HG02610 (cell line): ENCODE measurements around the gene ZNF385A.

Experiments used
- ATAC-seq: cut with Tn5 transposase; IDR thresholded peaks from one replicate; pipeline ENCODE4 v1.9.1; 2021; ENCODE audit warnings: mild to moderate bottlenecking, moderate library complexity; ENCODE audit not compliant: unreplicated experiment

Gene ZNF385A

DNA sequence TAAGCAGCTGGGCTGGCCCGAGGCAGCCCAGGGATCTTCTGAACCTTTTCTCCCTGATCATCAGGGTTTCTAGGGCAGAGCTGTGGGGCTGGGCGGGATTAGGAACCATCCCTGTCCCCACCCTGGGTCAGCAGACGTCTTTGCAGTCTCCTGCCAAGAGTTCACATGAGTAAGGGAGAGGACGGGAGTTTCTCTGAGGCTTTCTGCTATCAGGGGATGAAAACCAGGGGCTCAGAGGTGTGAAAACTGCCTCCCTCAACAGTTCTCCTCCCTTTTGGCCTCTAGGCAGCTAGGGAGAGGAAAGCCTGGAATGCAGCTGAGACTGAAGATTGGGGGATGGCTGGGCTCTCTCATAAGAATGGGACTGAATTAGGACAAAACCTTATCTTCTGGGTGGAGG lies 7.9 kb downstream of the ZNF385A start:
- ATAC-seq, result no peak

DNA sequence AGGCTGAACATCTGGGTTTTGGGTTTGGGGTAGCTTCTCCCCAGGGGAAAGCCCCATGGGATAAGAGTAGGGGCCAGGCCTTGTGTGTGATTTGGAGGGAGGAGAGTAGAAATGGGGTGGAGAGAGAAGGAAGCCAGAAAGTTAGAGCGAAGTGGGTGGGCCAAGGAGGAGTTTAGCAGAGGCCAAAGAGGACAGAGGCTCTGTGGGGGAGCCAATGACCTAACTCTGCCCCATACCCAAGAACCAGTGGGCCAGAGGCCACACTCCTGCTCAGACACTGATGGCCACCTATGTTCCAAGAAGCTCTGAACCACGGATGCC lies 9.3 kb downstream of the ZNF385A start:
- ATAC-seq, result no peak

DNA sequence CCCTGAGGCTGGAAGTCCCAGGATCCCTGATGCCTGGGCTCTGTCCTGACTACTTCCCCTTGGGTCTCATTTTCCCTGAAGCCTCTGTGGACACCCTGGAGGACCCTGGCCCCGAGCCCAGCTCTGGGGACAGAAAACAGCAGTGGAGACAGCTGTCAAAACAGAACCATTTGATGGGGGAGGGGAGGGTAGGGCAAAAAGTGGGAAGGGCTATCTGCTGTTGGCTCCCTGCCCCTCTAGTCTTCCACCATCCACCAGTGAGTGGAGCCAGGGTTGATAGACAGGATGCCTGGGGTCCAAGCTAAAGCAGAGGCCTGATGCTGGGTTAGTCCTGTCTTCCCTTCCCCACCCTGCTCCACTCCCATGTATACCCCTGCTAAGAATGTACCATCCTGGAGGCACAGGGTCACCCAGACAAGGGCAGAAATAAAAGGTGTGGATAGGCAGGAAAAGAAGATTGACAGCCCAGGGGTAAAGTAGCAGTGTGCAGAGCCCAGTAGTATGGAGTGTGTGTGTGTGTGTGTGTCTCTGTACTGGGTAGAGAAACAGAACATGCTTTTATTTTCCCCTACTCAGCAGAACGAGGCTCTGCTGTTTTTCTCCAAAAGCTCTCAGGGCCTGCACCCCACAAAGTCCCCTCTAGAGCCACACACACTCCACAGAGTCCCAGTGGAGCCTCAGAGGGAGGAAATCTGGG lies 9.8 kb downstream of the ZNF385A start:
- no peak for ATAC-seq

DNA sequence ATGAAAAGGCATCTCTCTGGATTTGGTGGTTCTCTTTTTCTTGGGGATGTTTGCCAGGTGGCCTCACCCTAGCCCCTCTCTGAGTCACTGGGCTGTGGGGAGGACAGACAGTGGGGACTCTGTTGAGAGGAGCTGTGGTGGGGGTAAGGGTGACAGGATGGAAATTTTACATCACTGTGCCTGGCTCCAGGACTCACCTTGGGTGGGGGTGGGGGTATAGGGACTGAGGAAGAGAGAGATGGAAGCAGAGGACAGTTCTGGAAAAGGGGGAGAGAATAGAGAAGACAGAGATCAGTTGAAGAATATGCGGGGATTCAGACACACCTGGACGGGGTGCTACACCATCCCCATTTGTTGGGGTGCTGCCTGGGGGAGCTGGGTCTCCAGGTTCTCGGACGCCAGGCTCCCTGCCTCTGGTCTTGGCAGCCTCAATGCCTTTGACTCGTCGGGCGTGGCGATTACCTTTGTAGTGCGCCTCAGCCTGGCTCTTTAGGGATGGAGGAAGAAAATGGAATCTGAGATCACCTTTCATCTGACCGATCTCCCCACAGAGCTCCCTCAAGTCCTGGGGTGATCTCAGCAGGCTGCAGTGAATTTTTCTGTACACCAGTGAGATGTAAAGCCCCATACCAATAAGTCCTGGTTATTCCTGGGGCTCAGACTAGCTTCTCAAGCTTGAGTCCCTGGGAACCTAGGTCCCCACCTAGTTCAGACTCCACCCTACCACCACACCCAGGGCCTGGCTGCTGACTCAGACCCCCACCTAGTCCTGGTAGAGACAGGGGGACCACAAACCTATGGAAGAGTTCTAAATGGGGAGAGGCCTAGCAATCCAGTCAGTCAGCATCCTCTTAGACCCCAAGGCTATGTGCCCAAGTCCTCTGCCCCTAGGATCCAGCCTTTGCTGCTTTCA lies 10.6 kb downstream of the ZNF385A start:
- ATAC-seq, result no peak

DNA sequence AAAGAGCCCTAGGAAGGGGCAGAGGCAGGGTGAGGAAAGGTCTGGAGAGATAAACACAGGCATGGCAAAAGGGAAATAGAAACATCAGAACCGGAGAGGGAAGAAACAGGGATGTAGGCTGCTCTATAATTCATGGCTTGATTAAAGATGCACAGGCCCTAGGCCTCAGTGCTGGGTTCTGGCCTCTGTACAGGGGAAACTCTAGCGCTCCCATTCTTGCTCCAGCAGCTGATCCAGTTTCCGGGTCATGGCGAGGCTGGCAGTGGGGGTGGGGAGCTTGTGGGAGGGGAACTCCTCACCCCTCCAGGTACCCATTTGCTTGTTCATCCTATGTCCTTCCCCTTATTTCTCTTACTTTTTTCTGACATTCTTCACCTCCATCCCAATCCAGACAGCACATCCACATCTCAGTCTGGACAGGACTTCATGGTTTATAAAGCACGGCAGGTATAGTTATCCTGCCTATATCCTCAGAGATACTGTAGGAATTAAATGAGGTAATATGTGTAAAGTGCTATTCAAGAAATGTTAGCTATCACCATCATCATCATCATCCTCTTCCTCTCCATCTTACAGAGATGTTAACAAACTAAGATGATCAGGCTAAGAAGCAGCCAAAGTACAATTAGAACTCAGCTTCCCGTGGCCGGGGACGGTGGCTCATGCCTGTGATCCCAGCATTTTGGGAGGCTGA lies 12.3 kb downstream of the ZNF385A start:
- no peak for ATAC-seq

DNA sequence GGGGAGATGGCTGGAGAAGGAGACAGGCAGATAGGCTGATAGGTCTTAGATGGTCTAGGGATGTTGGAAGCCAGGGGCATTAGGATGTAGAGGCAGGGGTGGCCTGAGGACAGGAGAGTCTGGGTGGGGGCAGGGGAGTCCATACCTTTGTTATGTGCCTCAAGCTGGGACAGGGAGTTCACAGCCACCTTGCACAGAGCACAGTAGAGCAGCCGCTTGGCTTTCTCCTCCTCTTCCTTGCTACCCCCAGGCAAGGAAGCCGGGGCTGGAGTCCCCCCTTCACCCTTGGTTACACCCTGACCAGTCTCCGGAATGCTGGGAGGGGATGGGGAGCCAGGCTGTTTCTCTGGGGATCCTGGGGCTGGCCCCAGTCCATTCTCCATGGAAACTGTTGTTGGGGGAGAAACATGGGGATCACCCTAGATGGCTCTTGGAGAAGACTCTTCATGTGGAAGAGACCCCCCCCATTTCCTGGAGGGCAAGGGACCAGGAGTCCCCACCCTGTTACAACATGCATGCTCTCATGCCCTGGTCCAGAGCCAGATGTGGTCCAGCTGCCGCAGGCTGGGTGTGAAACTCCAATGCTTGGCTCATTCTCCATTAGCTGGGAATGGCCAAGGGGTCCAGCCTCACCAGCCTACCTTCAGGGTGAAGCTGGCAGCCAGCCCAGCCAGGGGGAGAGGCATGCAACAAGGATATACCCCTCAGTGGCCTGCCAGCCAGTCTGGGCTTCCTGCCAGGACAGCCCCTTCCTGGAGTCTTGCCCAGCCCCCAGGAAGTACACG lies 13.0 kb downstream of the ZNF385A start:
- no peak for ATAC-seq

DNA sequence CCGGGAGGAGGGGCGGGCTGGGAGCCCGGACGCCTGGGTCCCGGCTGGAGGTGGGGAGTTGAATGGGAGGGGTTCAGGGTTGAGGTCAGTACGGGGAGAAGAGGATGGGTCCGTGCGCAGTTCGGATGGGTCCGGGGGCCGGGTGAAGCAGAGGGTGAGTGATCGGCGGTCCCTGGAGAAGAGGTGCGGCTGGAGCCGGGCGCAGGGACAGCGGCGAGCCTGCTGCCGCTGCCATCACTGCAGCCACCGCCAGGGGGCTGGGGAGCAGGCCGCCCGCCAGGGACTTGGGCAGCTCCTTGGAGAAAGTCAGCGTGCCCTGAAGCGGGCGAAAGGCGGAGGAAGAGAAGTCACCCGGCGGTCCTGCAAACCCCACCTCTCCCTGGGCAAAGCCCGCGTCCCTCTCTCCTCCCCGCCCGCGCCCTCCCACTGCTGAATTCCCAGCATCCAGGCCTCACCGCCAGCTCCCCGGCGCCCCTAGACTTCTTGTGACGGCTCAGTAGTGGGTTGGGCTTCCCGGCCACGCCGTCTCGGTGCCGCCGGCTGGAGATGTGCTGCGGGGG lies 14.3 kb downstream of the ZNF385A start:
- ATAC-seq, result no peak

DNA sequence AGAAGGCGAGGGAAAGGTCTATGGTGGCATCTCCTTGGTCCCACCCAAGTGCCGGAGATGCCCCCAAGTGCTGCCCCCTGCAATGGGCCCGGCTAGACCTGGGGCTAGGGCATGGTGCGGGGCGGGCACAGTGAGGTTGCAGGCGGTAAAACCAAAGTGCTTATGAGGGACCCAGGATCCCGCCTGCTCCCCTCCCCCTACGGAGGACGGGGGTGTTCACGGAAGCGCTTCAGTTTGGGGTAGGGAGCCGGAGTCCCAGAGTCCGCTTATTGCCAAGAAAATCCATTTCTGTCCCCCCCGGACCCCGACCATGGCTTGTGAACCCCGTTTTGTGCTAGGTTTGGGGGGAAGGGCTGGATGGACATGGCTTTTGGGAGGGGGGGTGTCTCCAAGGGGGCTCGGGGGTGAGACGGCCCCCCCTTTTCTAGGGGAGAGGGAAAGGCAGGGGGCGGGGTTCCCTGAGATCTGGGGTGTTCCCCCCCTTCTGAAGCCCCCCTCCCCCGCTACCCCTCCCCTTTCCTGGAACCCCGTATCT lies 14.9 kb downstream of the ZNF385A start:
- no peak for ATAC-seq

DNA sequence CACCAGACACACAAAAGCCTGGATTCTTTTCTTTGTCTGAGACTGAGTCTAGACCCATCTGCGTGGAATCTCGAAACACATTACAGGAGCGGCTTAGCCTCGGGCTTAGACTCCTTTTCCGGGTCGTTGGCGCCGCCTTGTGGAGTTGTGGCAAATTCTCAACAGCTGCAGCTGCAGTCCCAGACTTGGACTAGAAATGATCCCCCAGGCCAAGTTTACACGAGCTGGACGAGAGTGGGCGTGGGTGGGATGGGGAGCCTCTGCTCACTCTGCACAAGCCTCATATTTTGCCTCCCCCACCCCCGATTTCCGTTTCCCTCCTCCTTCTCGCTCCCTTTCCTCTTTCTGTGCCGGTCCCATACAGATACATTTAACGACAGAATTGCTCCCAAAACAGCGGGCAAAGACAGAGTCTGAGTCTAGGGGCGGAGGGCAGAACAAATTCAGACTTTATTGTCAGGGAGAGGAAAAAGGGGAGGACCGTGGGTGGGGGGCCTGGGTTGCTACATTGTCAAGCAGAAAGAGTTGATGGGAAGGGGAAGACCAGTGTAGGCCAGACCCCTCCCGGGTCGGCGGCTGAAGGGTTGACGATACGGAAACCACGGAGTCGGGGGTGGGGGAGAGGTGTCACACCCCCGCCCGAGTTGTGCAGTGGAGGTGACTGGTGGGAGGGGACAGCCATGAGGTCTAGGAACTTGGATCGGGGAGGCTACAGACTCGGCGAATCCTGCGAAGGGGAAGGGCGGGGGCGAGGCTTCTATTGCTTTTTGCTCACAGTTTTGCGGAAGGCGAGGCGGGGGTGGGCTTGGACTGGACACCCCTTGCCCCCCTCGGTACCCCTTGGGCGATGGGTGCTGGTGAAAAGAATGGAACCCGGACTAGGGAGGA lies 15.6 kb downstream of the ZNF385A start:
- ATAC-seq, result peak; percentile 55

DNA sequence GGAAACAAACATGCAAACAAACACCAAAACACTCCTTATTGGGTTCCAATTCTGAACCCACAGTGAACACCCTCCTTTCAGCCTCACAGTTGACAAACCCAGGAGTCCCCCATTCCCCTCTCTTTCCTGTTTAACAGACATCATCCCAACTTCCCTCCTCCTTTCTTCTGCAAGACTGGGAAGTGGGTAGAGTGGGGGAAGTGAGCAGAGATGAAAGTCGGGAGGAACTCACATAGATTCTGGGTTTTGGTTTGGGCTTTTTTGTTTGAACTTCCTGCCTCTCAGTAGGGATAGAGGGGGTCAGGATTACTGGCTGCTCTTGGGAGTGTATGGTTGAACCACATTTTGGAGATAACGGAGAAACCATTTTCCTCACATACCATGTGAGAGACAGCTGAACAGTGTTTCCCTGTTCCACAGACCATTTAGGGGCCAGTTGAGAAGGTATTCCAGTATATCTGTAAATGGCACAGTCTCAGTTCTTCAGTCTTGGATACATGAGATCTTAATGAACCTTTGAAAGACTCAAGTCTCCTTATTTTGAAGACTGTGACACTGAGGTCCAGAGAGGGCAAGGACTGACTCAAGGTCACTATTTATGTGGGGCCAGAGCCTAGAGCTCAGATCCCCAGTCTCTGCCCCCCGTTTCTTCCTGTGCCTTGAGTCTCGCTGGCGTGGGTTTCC lies 16.4 kb downstream of the ZNF385A start:
- ATAC-seq, result no peak

DNA sequence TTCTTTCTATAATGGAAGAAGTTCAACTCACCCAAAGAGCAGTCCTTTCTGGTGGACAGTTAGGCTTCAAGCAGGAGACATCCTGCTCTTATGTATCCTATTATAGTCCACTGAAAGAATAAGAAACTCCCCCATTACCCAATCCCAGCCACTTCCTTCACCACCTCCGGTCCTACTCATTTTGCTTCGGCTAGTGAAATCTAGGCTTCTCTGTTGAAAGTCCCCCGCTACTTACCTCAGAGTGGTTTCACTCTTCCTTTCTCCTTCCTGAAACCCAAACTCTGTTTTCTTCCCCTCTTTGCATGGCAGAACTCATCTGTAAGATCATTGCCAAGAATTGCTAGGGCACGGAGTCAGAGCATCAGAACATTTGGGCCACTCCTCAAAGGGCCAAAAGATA lies 20.1 kb downstream of the ZNF385A start, which contains the start of gene GPR84:
TSS of gene GPR84 (minus strand) at position 74 of the 400 bp plus-strand sequence. CDS start 635 bp downstream, outside the sequence.
- peak; percentile 69 for ATAC-seq

DNA sequence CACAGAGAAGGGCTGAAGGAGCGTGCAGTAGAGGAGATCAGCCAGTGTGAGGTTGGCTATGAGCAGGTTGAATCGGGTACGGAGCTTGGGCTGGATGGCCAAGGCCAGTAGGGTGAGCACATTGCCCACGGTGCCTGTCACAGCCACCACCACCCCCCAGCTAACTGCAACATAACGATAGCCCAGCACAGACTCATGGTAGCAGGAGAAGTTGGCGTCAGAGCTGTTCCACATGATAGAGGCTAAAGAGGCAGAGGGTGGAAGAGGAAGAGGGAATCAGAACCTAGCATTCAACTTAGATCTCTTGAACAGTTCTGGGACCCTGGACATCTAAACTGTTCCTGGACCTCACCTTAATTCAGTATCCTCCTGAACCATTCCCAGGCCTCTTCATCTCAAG lies 20.9 kb downstream of the ZNF385A start:
- no peak for ATAC-seq

DNA sequence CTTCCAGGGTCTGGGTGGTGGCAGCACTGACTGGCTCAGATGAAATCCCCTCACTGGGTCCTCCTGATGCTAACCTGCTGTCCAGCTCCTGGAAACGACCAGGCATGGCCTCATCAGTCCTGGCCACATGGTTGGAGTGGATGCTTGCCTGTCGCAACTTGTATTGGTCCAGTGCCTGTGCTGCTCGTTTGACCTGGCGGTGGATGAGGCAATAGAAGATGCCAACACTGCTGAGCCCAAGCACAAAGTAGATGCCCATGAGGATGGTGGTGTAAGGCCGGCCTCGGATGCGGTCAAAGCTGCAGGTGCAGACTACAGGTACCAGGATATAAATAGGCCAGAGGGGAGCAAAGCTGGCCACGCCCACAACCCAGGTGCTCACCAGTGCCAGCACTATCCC lies 21.5 kb downstream of the ZNF385A start:
- ATAC-seq, result no peak

DNA sequence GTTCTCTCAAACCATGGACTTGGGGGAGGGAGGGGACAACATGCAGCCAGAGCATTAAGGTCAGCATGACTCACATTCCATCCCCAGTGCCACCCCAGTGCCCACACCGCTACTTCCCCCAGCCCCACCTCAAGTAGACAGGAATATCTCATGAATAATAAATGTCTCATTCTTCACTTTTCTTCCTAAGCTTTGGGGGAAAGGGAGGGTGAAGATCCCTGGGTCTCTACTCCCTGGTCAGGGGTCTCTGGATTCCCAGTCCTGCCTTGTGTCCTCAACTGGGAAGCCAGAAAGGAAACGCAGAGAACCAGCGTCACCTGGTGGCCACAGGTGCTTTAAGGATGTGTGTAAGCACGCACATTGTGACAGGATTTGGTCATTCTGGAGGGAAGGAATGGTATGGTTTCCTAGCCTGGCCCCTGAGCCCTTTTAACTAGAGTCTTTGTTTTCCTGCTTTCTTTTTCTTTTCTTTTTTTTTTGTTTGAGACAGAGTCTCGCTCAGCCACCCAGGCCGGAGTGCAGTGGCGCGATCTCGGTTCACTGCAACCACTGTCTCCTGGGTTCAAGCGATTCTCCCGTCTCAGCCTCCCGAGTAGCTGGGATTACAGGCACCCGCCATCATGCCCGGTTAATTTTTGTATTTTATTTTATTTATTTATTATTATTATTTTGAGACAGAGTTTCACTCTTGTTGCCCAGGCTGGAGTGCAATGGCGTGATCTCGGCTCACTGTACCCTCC lies 23.6 kb downstream of the ZNF385A start:
- no peak for ATAC-seq

DNA sequence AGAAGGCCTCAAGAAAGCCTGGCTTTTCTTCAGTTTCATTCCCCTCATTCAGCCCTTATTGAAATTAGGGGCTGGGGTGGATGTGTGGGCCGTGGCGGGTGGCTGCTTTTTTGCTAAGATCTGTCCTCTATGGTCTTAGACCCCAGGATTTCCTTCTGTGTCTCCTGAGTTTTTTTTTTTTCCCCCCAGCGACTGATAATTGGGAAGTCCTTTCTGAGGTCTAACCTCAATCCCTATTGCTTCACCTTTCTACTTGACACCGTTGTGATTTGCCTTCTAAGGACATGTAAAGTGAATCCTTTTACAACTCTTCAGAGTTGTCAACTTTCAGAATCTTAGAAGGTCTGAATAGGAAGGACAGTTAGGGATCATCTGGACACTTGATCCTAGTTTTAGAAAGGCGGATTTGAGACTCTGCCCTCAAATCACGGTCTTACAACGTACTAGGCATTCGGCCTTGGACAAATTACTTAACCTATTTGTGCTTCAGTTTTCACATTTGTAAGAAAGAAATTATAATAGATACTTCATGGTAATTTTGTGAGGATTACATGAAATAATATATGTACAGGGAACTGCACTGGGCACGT lies 24.7 kb downstream of the ZNF385A start:
- no peak for ATAC-seq

DNA sequence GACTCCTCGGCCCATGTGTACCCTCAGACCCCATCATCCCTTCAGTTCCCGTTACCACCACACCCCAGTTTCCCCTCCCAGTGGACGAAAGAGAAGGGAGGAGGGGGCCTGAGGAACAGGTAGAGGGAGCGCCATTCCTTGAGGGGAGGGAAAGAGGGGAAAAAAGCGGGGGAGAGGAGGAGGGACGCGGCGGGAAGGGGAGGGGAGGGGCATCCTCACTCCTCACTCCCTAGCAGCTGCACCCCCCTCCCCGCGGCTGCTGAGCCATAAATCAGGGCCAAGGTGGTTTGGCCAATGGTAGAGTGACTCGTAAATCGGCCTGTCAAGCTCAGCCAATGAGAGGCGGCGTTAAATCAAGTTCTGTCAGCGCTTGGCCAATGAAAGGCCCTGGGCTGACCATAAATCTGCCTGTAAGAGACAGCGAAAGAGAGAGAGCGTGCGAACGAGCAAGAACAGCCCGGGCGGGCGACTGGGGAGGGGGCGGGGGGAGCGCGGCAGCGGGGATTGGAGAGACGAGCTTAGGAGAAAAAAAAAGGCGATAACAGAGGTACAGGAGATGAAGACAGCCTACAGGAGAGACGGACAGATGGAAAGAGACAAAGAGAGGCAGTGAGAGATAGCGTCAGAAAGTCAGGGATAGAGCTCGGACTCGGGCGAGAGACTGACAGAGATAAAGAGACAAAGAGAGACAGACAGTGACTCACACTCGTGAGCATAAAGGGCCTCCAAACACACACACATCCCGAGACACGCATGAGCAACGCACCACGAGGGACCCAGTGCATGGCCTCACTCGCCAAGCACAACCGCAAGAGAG lies 25.4 kb downstream of the ZNF385A start:
- peak; percentile 97 for ATAC-seq
